Uterus (tissue), 4 donors: ENCODE measurements around the gene ZP1. TPM values are rescaled to one million over a fixed set of nuclear protein-coding genes. Genes with fewer than 3 reads are reported as not detected.

Experiments
- DNase-seq, 2 donors: peaks; one replicate each; pipeline ENCODE4 v3.0.0-alpha.2; 2019 to 2020
- H3K27ac ChIP-seq, 2 donors: fragments of 200-600 bp; sonication (generic); 1 replicate in 1 of 2; 2 replicates in 1 of 2; pipeline ENCODE4 v1.5.1; 2016 to 2018
- H3K27me3 ChIP-seq, 2 donors: fragments of 200-600 bp; sonication (generic); one replicate each; pipeline ENCODE4 v1.5.1; 2018 to 2019; ENCODE audit warnings: control low read depth in 1 of 2
- H3K36me3 ChIP-seq, 2 donors: fragments of 200-600 bp; sonication (generic); one replicate each; pipeline ENCODE4 v1.5.1; 2019; ENCODE audit warnings: control low read depth in 1 of 2
- H3K4me1 ChIP-seq, 2 donors: fragments of 200-600 bp; sonication (generic); one replicate each; pipeline ENCODE4 v1.5.1; 2018 to 2019; ENCODE audit warnings: control low read depth in 1 of 2
- H3K4me3 ChIP-seq, 2 donors: fragments of 200-600 bp; sonication (generic); 1 replicate in 1 of 2; 2 replicates in 1 of 2; pipeline ENCODE4 v1.5.1; 2018 to 2019; ENCODE audit warnings: mild to moderate bottlenecking in 1 of 2
- H3K9me3 ChIP-seq, 2 donors: fragments of 200-600 bp; sonication (generic); one replicate each; pipeline ENCODE4 v1.5.1; 2019; ENCODE audit warnings: control low read depth in 1 of 2
- POLR2A ChIP-seq, 2 donors: fragments of 450-650 bp; IDR thresholded peaks; one replicate each; pipeline ENCODE4 v1.6.1; 2016; ENCODE audit warnings: antibody characterized with exemption in 2 of 2, mild to moderate bottlenecking in 1 of 2, moderate library complexity in 1 of 2
- intact Hi-C: fragments of 100-400 bp; cut with DNase I; formaldehyde crosslinking; loops from one replicate; pipeline ENCODE4 v1.15.1; 2023; ENCODE audit warnings: low total_unique reads
- total RNA-seq, 4 donors: library from RNA; depleted of rRNA in 3 of 4; stranded (reverse); fragments of >200 nt in 3 of 4; gene quantifications; one replicate each; pipeline versions ENCODE4 v1.1.0 to v1.2.4, GENCODE V29; 2014 to 2023
- TF ChIP-seq, protein P1 (sequence below), 4 experiments: fragments of 200-600 bp in 2 of 4; fragments of 450-650 bp in 2 of 4; sonication (generic) in 2 of 4; IDR thresholded peaks; one replicate each; pipeline ENCODE4 v1.5.1; 2016 to 2019; ENCODE audit warnings: antibody characterized with exemption in 4 of 4, mild to moderate bottlenecking in 2 of 4, moderate library complexity in 1 of 4
- donor health status: DM: yes; HTN: yes; CAD: no.

Gene ZP1
- total RNA-seq, 4 donors from 2014 or later = not detected

- no peak overlapping the region for H3K4me3 ChIP-seq
- no peaks in the 10 kb centered on the region for H3K4me1 ChIP-seq
- H3K36me3 ChIP-seq = no peaks in the 10 kb centered on the region
- H3K9me3 ChIP-seq = no peaks in the 10 kb centered on the region
- no peak for DNase-seq
- H3K27me3 ChIP-seq = no peaks in the 10 kb centered on the region
- H3K27ac ChIP-seq = no peak overlapping the region
- intact Hi-C loops = no loop called here
- TF ChIP-seq, protein P1, sequence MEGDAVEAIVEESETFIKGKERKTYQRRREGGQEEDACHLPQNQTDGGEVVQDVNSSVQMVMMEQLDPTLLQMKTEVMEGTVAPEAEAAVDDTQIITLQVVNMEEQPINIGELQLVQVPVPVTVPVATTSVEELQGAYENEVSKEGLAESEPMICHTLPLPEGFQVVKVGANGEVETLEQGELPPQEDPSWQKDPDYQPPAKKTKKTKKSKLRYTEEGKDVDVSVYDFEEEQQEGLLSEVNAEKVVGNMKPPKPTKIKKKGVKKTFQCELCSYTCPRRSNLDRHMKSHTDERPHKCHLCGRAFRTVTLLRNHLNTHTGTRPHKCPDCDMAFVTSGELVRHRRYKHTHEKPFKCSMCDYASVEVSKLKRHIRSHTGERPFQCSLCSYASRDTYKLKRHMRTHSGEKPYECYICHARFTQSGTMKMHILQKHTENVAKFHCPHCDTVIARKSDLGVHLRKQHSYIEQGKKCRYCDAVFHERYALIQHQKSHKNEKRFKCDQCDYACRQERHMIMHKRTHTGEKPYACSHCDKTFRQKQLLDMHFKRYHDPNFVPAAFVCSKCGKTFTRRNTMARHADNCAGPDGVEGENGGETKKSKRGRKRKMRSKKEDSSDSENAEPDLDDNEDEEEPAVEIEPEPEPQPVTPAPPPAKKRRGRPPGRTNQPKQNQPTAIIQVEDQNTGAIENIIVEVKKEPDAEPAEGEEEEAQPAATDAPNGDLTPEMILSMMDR (IDR thresholded peaks at IDR 0.05) = no peak
- TF ChIP-seq POLR2A (IDR thresholded peaks at IDR 0.05) = no peak
Observed at GRCh38 chr11:60852117-60852981, 15.0 kb upstream of the ZP1 start.

GRCh38 chr11:60852982-60853950 is 14.1 kb upstream of the ZP1 start:
- intact Hi-C loops = no loop called here
- Histone ChIP-seq H3K9me3 (no peaks in the 10 kb centered on the region), H3K36me3 (no peaks in the 10 kb centered on the region), H3K4me3 (no peak overlapping the region), H3K27ac (no peak overlapping the region), H3K27me3 (no peaks in the 10 kb centered on the region), H3K4me1 (no peaks in the 10 kb centered on the region)
- TF ChIP-seq, protein P1 (IDR thresholded peaks at IDR 0.05) = no peak
- TF ChIP-seq POLR2A (IDR thresholded peaks at IDR 0.05) = no peak
- no peak for DNase-seq

DNA sequence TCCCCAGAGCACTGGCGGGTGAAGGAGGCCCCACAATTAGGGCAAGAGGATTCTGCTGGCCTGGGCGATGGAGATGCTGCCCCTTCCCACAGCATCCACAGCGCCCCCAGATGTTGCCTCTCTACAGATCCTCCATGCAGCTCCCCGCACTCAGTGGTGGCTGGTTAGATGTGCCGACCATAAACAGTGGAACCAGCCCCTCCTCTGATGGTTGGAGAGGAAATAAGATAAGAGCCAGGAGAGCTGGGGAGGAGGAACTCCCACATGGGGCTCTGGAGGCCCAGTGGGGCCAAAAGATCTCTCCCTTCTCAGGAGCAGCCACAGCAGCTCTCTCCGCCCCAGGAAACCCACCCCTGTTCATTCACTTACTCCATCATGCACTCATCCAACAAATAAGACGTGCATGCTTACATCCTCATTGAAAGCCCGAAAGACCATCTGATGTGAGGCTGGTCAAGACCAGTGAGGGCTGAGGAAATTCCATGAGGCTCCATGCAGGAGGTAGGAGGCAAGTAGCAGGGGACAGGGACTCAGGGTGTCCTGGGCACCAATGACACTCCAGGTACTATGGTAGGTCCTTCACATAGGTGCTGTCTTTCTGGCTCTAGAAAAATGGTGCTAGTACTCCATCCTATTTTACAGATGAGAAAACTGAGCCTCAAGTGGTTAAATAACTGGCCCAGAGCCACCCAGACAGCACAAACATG is 13.0 kb upstream of the ZP1 start:
- no peak for DNase-seq
- TF ChIP-seq, protein P1 (IDR thresholded peaks at IDR 0.05) = no peak
- no peak for TF ChIP-seq POLR2A (IDR thresholded peaks at IDR 0.05)
- intact Hi-C loops = no loop called here

DNA sequence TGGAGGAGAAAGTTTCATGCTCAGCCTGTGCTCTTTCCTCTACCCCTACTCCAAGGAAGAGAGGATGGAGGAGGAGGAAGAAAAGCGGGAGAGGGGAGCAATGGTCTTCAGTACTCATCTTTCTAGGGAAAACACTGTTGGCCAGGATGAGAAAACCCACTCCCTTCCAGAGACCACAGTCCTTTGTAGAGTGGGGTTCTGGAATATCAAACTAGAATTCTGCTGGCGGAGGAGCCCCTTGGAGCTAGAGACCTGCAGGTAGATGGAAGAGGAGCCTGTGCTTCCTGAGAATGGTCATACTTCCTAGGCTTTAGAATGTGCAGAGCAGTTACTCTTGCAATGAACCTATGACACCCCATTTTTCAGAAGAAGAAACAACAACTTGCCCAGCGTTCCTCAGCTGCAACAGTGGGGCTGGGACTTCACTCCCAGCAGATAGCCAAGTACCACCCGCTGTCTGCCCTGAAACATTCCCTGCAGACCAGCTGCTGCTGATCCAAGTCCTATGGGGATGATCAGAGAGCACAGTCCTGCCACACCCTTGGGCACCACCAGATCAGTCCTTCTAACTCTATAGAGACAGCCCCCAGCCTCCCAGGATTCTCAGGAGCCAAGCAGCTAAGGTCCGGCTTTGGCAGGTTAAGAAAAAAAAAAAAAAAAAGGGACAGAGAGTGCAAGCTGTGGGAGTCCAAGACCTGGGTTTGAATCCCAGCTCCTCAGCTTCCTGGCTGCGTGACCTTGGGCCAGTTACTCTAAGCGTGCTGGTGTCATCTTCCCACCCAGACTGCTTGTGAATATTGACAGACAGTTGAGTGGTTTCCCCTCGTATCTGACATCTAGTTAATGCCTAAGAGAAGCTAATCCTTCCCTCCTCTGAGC is 12.3 kb upstream of the ZP1 start:
- Histone ChIP-seq H3K9me3 (no peaks in the 10 kb centered on the region), H3K27ac (no peak overlapping the region), H3K36me3 (no peaks in the 10 kb centered on the region), H3K4me3 (no peak overlapping the region), H3K4me1 (no peaks in the 10 kb centered on the region), H3K27me3 (no peaks in the 10 kb centered on the region)
- DNase-seq = no peak
- TF ChIP-seq, protein P1 (IDR thresholded peaks at IDR 0.05) = no peak
- no peak for TF ChIP-seq POLR2A (IDR thresholded peaks at IDR 0.05)
- intact Hi-C loops = no loop called here

More for the DNA sequence above, 13.0 kb upstream of the ZP1 start:
- Histone ChIP-seq H3K4me3 (no peak overlapping the region), H3K27me3 (no peaks in the 10 kb centered on the region), H3K9me3 (no peaks in the 10 kb centered on the region), H3K4me1 (no peaks in the 10 kb centered on the region), H3K27ac (no peak overlapping the region), H3K36me3 (no peaks in the 10 kb centered on the region)
